Nucleus accumbens (tissue), 56 donors: ENCODE measurements around the gene TRMT44.

Source experiments
- DNase-seq, 56 donors: peaks; one replicate each; lab custom pipeline; 2025; lab: John Stamatoyannopoulos, UW

TRMT44 gene

DNA sequence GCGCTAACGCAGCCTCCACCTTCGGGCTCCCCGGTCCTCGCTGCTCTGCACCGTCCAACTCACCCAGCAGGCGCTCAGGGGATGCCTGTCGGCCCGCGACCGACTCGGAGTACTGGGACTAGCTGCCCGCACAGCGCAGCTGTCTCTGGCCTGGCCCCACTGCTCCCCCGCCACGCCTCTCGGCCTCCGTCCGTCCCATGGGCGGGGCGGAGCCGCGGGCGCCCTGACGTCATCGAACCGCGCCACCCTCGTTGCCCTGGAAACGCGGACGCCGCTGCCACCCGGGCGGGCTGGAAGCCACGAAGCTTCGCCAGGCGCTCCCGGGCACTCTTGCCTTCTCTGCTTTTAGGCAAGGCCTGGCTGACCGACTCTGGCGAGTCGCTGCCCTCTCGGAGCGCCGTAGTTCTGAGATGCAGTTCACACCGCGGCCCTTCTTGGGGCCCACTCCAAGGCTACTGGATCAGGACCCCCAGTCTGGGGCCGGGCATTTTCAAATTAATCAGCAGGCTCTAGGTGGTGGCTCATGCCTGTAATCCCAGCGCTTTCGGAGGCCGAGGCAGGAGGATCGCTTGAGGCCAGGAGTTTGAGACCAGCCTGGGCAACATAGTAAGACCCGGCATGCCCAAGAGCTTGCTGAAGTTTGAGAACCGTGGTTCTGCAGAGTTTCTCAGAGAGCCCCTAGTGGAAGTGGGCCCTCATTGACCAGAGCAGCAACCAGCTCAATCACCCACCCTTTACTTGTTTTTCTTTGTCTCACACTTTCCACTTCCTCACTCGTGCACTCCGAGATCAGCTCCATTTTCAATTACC lies 12.1 kb upstream of the TRMT44 start:
- DNase-seq = peak in 54 of 56 donors; percentile 53 to 96 (median 87)

DNA sequence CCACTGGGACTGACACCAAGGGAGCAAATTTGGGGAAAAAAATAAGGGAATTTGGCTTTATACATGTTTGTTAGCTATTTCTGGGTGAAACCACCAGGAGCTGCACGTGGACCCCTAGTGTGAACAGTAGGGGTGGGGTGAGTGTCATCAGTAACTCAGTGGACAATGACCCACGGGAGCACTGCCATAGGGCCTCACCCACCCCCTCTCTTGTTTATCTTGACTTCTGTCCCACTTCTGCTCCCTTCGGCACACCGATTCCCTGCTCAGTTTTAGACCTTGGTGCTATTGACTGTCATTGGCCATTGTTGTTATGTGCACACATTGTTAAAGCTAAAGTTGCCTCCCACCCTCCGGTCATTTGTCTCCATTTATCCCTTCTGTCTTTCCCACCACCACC lies 9.0 kb upstream of the TRMT44 start:
- no peak for DNase-seq

DNA sequence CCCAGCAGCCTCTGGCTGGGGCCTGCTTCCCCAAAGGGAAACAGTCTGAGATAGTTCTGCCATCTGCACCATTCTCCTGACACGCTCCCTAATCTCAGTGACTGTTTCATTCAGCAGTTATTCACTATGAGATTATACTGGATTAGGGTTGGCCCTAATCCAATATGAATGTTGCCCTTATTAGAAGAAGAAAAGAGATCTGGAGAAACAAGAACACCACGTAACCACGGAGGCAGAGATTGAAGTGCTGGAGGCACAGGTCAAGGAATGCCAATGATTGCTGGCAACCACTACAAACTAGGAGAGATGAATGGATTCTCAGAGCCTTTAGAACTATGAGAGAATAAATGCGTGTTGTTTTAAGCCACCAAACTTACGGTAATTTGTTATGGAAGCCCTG lies 7.4 kb upstream of the TRMT44 start:
- no peak for DNase-seq

GRCh38 chr4:8434251-8435073 lies 6.1 kb upstream of the TRMT44 start:
- no peak for DNase-seq

DNA sequence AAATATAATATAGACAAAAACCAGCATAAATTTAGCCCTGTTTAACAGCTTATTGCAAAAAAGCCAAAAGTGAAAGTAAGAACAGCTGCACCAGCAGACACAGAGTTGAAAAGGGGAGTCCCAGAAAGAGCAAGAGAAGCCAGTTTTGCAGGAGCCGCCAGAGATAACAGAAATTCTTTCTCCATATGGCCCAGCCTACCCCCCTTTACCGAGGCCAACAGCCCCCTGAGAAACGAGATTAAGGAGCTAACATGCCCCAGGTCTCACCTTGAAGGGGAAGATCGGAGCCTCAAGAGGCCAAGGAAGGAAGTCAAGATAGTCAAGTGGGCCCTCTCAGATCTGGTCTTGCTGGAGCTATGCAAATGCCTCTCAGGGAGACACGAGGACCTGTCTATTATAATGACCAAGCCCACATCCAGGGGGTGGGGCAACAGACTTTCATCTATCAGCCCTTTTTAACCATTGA lies 4.9 kb upstream of the TRMT44 start:
- DNase-seq = no peak

GRCh38 chr4:8437281-8437680 lies 3.3 kb upstream of the TRMT44 start:
- no peak for DNase-seq

- no peak for DNase-seq
These were observed 1.8 kb upstream of the TRMT44 start for GRCh38 chr4:8438743-8439142.

DNA sequence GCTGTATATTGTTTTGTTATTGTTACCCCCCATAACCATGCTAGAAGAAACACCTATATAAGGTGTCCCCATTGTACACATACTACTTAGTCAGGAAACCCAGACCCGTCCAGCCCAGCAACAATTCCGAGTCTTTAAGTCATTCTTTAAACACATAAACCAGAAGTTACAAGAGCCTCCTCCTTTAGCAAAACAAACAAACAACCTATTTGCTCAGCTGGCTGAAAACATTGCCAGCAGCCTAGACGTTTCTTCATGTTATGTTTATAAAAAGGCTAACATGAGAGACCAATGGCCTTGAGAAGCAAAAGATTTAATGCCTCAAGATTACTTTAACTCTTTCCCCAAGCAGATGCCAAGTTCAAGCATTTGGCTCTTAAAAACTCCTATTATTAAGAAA lies 1.4 kb upstream of the TRMT44 start:
- no peak for DNase-seq

DNA sequence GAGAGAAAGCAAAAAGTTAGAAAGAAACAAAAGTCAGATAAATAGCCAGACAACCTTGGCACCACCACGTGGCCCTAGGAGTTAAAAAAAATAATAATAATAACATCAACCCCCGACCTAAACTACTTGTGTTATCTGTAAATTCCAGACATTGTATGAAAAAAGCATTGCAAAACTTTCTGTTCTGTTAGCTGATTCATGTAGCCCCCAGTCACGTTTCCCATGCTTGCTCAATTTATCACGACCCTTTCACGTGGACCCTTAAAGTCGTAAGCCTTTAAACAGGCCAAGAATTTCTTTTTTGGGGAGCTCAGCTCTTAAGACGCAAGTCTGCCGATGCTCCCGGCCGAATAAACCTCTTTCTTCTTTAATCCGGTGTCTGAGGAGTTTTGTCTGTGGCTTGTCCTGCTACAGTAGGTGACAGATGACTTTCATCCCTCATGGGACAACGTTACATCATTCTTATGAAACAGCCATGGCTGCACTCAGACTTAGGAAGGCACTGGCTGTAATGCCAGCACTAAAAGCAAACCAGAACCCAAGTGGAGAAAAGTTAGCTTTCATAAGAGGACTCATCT lies 574 bp upstream of the TRMT44 start:
- peak in 2 of 56 donors; percentile 26 to 27 for DNase-seq

DNA sequence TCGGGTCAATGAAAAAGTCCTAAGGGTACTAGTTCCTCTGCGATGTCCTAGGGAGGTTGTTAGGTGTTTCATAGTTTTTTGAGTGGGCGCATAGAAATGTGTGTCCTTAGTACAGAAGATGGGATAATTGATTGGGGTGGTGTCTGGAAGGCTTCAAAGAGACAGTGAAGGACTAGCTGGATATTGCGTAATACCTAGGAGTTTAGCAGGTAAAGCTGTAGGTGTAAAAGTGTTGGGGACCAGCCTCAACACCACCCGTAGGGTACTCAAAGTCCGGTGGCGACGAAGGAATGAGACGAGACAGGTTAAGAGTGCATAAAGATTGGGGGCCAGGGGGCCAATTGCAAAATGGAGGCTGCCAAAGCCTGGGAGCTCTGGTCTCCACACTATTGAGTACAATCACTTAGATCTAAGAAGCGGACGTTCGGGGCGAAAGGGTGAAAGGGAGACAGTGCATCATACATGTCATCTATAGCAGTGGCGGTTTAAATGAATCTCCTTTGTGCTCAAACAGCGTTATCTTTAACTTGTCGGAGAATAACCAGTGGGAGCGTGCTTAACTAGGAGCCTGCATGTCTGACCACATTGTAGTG lies 1.0 kb downstream of the TRMT44 start:
- no peak for DNase-seq

DNA sequence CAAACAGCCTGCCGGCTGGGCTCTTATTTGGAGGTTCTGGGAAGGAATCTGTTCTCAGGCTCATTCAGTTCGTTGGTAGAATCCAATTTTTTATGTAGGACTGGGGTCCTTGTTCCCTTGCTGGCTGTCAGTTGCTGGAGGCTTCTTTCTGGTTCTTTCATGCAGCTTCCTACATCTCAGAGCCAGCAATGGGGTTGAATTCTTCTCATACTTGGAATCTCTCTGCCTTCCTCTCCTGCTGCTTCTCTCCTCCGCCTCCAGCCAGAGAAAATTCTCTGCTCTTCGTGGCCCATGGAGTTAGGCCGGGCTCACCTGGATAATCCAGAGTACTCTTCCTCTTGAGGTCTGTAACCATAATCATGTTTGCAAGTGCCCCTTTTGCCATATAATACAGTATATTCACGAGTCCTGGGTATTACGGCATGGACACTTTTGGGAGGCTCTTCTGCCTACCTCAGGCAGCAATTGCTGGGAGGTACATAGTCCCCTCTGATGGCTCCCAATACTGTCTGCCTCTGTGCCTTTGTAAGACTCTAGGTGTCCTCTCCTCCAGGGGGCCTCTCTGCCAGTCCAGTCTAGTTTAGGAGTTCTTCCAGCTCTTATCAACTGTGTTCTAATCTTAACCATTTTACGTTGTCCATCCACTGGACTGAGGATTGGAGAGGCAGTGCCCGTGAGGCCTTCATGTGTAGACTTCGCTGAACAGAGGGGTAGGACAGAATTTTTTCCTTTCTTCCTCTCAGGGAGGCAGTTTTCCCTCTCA lies 2.2 kb downstream of the TRMT44 start:
- no peak for DNase-seq

DNA sequence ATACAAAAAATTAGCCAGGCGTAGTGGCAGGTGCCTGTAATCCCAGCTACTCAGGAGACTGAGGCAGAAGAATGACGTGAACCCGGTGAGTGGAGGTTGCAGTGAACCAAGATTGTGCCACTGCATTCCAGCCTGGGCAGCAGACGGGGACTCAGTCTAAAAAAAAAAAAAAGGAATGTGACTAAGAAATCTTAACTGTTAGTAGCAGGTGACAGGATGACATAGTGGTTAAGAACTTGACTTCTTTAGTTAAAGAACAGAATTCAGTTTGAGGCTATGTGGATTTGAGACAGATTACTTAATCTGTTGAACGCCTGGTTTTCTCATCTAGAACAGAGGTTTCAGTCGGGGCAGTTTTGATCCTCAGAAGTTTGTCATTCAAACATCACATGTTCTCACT lies 3.2 kb downstream of the TRMT44 start:
- no peak for DNase-seq

DNA sequence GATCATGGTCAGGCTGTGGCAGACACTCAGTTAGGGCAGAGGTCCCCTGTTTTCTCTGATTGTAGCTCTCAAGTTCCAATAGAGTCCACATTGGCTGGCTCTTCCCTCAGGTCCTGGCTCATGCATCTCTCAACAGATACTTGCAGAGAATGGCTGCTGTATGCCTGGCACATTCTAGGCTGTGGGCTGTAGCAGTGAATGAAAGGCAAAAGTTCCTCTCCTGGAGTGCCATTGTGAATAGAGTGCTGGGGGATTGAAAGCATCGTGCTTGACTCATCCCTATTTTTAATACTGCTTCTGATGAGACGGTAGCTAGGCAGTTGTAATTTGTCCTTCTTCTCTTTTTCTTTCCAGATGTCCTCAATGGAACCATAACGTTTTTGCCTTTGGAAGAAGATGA lies 5.5 kb downstream of the TRMT44 start:
- DNase-seq = peak in 7 of 56 donors; percentile 4 to 32 (median 10)

DNA sequence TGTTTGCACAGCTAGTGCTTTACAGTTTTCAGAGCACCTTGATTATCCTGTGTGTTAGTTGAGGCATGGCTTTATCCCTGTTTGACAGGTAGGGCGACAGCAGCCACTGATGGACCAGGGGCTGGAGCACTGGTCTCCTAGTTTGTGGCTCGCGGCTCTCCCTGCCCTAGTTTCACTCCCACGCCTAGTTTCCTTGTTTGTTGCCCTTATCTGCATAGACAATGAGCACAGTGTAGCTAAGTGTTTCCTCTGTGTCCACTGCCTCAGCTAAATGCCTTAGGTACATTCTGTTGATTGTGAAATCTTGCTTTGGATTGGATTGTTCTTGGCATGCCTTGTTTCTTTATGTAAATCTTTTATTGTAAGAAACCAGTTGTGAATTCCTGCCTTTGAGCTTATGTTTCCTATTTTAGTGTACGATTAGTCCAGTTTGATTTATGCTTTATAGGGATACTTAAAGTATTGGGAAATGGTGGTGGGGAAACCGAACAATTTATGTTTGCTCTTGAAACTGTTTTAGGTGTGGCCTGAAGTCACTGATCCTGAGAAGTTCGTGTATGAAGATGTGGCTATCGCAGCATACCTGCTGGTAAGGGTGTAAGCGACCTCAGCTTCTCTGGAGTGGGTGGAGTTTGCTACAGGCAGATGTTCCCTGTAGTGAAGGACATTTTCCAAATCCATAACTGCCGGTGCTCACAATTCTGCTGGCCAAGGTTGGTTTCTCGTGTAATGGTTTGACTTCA lies 11.0 kb downstream of the TRMT44 start:
- DNase-seq = no peak

DNA sequence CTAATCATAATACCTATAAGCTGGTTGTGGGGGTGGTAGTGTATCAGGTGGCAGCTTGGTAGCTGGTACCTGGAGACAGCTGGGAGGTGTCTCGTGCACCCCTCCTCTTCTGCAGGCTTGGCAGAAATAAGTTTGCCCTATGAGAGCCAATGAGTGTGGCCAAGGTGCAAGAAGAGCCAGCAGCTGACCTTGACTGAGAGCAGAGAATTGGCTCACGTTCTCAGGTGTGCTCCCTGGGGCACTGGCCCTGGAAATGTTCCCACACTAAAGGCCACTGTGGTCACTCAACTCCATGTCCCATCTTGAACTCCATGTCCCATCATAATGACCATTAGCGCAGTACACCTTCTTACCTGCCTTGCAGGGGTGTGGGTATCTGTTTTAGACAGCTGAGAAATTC lies 13.4 kb downstream of the TRMT44 start:
- no peak for DNase-seq

- no peak for DNase-seq
These were observed 17.2 kb downstream of the TRMT44 start for GRCh38 chr4:8457646-8458252.

DNA sequence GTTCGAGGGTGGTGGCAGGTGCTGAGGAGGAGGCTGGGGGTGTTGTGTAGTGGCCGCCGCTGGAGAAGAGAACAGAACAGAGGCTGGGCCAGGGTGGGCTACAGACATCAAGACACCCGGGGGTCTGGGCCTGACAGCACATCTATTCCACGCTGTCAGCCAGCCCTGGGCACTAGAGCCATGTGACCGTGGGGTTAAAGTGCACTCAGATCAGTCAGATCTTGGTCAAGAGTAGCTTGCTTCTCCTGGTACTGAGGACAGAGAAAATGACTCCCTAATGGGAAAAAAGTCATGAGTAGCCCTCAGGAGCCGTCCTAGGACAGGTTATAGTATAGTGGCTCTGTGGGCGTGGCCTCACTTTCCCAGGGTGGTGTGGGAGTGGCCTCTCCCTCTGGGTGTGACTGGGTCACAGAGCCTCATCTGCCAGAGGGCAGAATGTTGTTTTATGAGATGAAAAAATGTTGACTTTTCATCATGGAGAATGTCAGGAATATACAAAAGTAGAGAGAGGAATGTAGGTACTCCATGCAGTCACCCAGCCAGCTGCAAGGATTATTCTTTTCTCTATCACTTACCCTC lies 19.4 kb downstream of the TRMT44 start:
- DNase-seq = no peak

GRCh38 chr4:8461086-8461485 lies 20.5 kb downstream of the TRMT44 start:
- no peak for DNase-seq

DNA sequence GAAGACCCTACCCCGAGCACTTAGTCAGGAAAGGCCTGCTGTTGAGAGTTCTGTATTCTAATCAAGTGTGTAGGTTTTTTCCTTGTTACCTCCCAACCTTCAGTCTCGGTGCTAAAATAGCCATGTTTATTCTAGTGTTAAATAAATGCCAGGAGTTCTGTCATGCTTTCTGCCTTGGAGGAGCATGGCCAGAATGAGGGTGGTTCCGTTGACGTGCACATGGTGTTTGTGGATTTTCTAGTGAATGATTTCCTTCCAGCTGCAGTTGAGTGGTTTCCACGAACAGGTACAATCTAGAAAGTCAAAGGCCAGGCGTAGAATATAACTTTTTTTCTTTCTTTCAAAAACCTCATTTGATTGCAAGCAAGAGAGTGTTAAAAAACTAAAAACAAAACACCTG lies 21.0 kb downstream of the TRMT44 start:
- DNase-seq = no peak
